Adrenal gland (tissue), 12 donors: ENCODE results near the gene CREBBP. TPM values are rescaled to one million over a fixed set of nuclear protein-coding genes. Genes with fewer than 3 reads are reported as not detected.
A peak's percentile ranks its signal among the peaks of the same experiment; 100 is the strongest.

Experiments used
- DNase-seq, 7 donors: peaks; one replicate each; pipeline ENCODE4 v3.0.0-alpha.2; 2019 to 2020
- H3K27ac ChIP-seq, 5 donors: fragments of 200-600 bp; sonication (generic) in 4 of 5; 1 replicate in 3 of 5; 2 replicates in 2 of 5; pipeline versions ENCODE4 v1.5.1 to v1.8.0; 2016 to 2020; ENCODE audit warnings: mild to moderate bottlenecking in 1 of 5
- H3K27me3 ChIP-seq: fragments of 200-600 bp; 2 replicates; pipeline ENCODE4 v1.8.0; 2021
- H3K36me3 ChIP-seq, 2 donors: fragments of 200-600 bp; replicated peaks in 1 of 2; 1 replicate in 1 of 2; 2 replicates in 1 of 2; pipeline versions ENCODE4 v1.5.1 to v1.8.0; 2018 to 2022
- H3K4me1 ChIP-seq, 2 donors: fragments of 200-600 bp; replicated peaks in 1 of 2; 1 replicate in 1 of 2; 2 replicates in 1 of 2; pipeline versions ENCODE4 v1.5.1 to v1.8.0; 2018 to 2021
- H3K4me3 ChIP-seq, 4 donors: fragments of 200-600 bp; sonication (generic) in 3 of 4; one replicate each; pipeline ENCODE4 v1.5.1; 2016 to 2018
- H3K9me3 ChIP-seq, 3 donors: fragments of 200-600 bp; sonication (generic) in 1 of 3; replicated peaks in 1 of 3; 1 replicate in 2 of 3; 2 replicates in 1 of 3; pipeline versions ENCODE4 v1.5.1 to v1.8.0; 2016 to 2021
- POLR2A ChIP-seq, 2 donors: fragments of 450-650 bp; IDR thresholded peaks; one replicate each; pipeline ENCODE4 v1.6.1; 2017; ENCODE audit warnings: antibody characterized with exemption in 2 of 2, mild to moderate bottlenecking in 2 of 2, moderate library complexity in 1 of 2
- WGBS, 4 donors: extraction: QIAGEN DNeasy Blood & Tissue Kit in 2 of 4; methylation state at CpG; one replicate each; pipeline versions ENCODE4 v1.1.5 to v1.1.7; 2013 to 2017; 5-methylcytosine and 5-hydroxymethylcytosine counted together
- intact Hi-C, 2 donors: fragments of 100-400 bp; cut with DNase I; formaldehyde crosslinking; loops; one replicate each; pipeline versions ENCODE4 v1.14.1 to v1.15.0; 2022 to 2023
- polyA plus RNA-seq, 3 donors: library from polyadenylated mRNA; stranded (reverse); fragments of 200-250 nt in 2 of 3; fragments of 350-450 nt in 1 of 3; fragmentation: Illumina TruSeq in 1 of 3; extraction: RNeasy Lipid Tissue Mini Kit (QIAGEN cat#74804) in 1 of 3; gene quantifications; one replicate each; pipeline ENCODE4 v1.2.3, GENCODE V29; 2013 to 2014
- total RNA-seq, 9 donors: library from RNA; depleted of rRNA in 4 of 9; stranded (reverse); fragments of >200 nt in 4 of 9; fragments of 120-200 nt in 1 of 9; fragmentation: NEBNext Ultra II Directional in 1 of 9; extraction: Animal tissue kit (Norgen Biotek cat#: 25700) in 1 of 9; gene quantifications; one replicate each; pipeline versions ENCODE4 v1.1.0 to v1.2.4, GENCODE V29; 2013 to 2023
- TF ChIP-seq, protein P1 (sequence below), 6 experiments: fragments of 450-650 bp in 4 of 6; fragments of 200-600 bp in 2 of 6; sonication (generic) in 1 of 6; IDR thresholded peaks; 1 replicate in 5 of 6; 2 replicates in 1 of 6; pipeline versions ENCODE4 v1.5.1 to v1.8.0; 2016 to 2021; ENCODE audit warnings: antibody characterized with exemption in 6 of 6, mild to moderate bottlenecking in 2 of 6, moderate library complexity in 1 of 6
- donor health status: healthy with polysubstance abuse.
- donor health status: Bipolar disorder and iron deficiency.
- donor health status: DM: yes; HTN: yes; CAD: no.
- donor health status: DM: no; HTN: no; CAD: no.
- donor health status: DM: no; HTN: no; CAD: no.
- donor health status: DM: yes; HTN: yes; CAD: no.

Gene CREBBP
- total and polyA plus RNA-seq, 12 donors: 13.7 to 67.7 (median 44.1) TPM

DNA sequence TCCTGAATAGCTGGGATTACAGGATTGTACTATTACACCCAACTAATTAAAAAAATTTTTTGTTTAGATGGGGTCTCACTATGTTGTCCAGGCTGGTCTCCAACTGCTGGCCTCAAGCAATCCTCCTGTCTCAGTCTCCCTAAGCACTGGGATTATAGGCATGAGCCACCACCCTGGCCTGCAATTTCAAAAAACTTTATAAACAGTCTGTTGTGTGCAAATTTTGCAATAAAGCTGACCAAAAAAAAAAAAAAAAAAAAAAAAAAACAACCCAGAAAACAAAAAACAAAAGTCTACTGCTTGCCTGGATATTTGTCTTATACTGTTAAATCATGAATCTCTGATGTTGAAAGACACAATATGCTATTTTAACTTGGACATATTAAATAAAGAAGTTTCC, 4.4 kb downstream of the CREBBP start:
- intact Hi-C loops: loop anchor here (5.0 to 10.0 kb wide), 2 partner anchors 111 to 184 kb away; no protein-coding TSS in a partner anchor
- no peak for TF ChIP-seq POLR2A (IDR thresholded peaks at IDR 0.05)
- TF ChIP-seq, protein P1, sequence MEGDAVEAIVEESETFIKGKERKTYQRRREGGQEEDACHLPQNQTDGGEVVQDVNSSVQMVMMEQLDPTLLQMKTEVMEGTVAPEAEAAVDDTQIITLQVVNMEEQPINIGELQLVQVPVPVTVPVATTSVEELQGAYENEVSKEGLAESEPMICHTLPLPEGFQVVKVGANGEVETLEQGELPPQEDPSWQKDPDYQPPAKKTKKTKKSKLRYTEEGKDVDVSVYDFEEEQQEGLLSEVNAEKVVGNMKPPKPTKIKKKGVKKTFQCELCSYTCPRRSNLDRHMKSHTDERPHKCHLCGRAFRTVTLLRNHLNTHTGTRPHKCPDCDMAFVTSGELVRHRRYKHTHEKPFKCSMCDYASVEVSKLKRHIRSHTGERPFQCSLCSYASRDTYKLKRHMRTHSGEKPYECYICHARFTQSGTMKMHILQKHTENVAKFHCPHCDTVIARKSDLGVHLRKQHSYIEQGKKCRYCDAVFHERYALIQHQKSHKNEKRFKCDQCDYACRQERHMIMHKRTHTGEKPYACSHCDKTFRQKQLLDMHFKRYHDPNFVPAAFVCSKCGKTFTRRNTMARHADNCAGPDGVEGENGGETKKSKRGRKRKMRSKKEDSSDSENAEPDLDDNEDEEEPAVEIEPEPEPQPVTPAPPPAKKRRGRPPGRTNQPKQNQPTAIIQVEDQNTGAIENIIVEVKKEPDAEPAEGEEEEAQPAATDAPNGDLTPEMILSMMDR (IDR thresholded peaks at IDR 0.05): no peak
- H3K27me3 ChIP-seq: no peaks in the 10 kb centered on the region
- H3K9me3 ChIP-seq: no peaks in the 10 kb centered on the region
- H3K4me3 ChIP-seq: no peak overlapping the region
- peaks cover 55 to 76% of the 10 kb centered on the region in 2 donors for H3K4me1 ChIP-seq
- DNase-seq: peak in 1 of 7 donors; percentile 23
- no peak overlapping the region for H3K27ac ChIP-seq
- H3K36me3 ChIP-seq: no peaks in the 10 kb centered on the region

DNA sequence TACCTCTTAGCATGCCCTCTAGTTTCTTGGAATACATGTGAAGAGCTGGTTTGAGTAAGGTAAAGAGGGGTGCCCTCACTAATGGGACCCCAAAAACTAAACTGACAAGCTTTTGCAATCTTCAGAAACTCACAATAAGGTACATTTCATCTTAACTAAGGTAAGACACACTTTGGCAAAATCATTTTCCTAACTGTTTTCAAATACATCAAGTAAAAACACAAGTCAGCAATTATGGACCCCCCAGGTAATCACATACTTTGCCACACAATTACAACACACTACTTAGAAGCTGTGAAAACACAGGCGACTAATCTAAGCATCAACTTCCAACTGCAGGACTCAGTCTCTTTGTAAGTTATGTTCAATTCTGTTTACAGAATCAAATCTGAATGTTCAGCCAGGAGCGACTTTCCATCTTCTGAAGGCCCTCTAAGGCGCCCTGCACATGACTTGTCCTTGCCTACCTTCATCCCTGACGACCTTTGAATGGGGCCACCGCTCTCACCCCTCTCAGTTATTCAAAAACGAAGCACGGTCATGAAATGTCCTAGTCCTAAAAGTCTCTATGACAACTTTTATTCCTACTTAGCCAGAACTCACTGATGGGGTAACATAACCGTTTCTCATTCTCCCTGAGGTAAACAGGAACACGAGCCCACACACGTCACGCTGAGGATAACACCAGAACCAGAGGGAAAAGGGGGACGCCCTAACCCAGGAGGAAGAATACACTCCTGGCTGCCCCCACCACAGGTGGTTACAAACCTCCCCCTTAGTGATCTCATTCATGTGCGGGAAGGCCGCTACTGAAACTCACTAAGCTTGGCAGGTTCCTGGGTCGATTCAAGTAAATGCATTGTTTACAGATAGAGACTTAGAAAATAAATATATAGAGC, 5.5 kb downstream of the CREBBP start:
- DNase-seq: peak in 1 of 7 donors; percentile 46
- WGBS, 4 donors: 81 to 90% (median 85%) methylated on average over 15 of the region's 15 CpGs
- TF ChIP-seq, protein P1 (IDR thresholded peaks at IDR 0.05): no peak
- no peak for TF ChIP-seq POLR2A (IDR thresholded peaks at IDR 0.05)
- Histone ChIP-seq H3K4me3 (no peak overlapping the region), H3K4me1 (peaks cover 59 to 83% of the 10 kb centered on the region in 2 donors), H3K9me3 (no peaks in the 10 kb centered on the region), H3K27me3 (no peaks in the 10 kb centered on the region), H3K36me3 (no peaks in the 10 kb centered on the region), H3K27ac (no peak overlapping the region)
- intact Hi-C loops: loop anchor here (5.0 to 10.0 kb wide), 2 partner anchors 110 to 183 kb away; no protein-coding TSS in a partner anchor

DNA sequence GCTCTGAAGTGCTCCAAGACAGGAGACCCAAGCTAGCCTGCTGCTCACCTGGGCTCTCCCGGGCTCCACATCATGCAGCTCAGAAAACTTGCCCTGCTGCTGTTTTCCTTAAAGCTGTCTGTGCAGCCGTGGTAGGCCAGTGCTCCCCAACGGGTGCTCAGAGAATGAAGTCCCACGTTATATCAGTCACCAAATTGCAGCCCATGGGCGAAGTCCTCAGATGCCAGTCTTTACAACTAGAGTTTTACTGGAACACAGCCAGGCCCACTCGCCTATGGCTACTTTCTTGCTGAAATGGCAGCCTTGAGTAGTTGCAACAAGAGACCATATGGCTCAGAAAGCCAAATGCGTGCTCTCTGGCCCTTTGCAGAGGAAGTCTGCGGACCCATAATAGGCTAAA, 6.3 kb downstream of the CREBBP start:
- Histone ChIP-seq H3K27ac (no peak overlapping the region), H3K9me3 (no peaks in the 10 kb centered on the region), H3K4me1 (peaks cover 59 to 91% of the 10 kb centered on the region in 2 donors), H3K36me3 (no peaks in the 10 kb centered on the region), H3K27me3 (no peaks in the 10 kb centered on the region), H3K4me3 (no peak overlapping the region)
- no peak for DNase-seq
- TF ChIP-seq POLR2A (IDR thresholded peaks at IDR 0.05): no peak
- TF ChIP-seq, protein P1 (IDR thresholded peaks at IDR 0.05): no peak
- intact Hi-C loops: loop anchor here in 1 of 2 donors (10.0 kb wide), 1 partner anchor 109 kb away; no protein-coding TSS in a partner anchor
- whole genome bisulfite sequencing, 4 donors: 73 to 93% (median 78%) methylated on average over 3 to 8 of the region's 8 CpGs

DNA sequence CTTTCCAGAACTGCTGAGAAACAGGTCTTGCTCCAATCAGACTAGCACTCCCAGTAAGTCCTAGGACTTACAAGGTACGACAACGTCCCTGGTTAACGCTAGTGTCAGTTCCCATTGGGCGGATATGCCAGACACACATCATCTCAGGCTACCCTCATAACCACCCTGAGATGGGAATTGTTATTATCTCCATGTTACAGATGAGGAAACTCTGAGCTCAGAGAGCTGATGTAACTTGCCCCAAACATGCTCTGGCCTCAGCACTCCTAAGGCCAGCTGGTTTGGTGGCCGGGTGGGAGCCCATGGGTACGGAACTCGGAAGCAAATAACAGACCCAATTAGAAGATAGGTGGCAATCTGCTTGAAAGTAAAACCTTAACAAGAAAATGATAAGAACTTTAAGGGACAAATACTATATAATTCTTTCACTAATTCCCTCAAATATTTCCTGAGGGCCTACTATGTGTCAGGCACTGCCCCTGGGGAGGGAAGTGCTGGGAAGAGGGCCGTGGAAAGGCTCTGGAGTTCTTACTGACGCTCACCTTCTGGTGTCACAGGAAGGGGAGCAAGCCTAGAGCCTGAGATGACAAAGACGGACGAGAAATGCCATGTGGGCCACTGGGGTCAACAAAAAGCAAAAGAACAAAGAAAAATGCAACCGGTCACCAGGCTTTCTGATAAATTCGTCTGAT, 6.9 kb downstream of the CREBBP start:
- Histone ChIP-seq H3K4me1 (peaks cover 58 to 95% of the 10 kb centered on the region in 2 donors), H3K27me3 (no peaks in the 10 kb centered on the region), H3K27ac (no peak overlapping the region), H3K36me3 (no peaks in the 10 kb centered on the region), H3K9me3 (no peaks in the 10 kb centered on the region), H3K4me3 (no peak overlapping the region)
- intact Hi-C loops: loop anchor here in 1 of 2 donors (10.0 kb wide), 1 partner anchor 109 kb away; no protein-coding TSS in a partner anchor
- no peak for DNase-seq
- WGBS, 4 donors: 71 to 79% (median 75%) methylated on average over 12 to 13 of the region's 13 CpGs
- TF ChIP-seq POLR2A (IDR thresholded peaks at IDR 0.05): no peak
- TF ChIP-seq, protein P1 (IDR thresholded peaks at IDR 0.05): no peak
